Measurements from ENCODE around the gene PTPN12.
A peak's percentile ranks its signal among the peaks of the same experiment; 100 is the strongest.
"Not testable (repeated sequence)": the region's sequence is repeated elsewhere in the genome, so short reads cannot be mapped to it uniquely, and the experiment has no call there.

Gene PTPN12

GRCh38 chr7:77538281-77539212 lies 1.5 kb downstream of the PTPN12 start:
- DNase-seq (ENCODE audit: low spot score) = peak; percentile 74

- no peak for DNase-seq (ENCODE audit: low spot score)
Observed at GRCh38 chr7:77540402-77540822, 3.3 kb downstream of the PTPN12 start.

GRCh38 chr7:77540993-77541392 lies 3.9 kb downstream of the PTPN12 start:
- DNase-seq (ENCODE audit: low spot score) = not testable (repeated sequence)

GRCh38 chr7:77542409-77542808 lies 5.3 kb downstream of the PTPN12 start:
- DNase-seq (ENCODE audit: low spot score) = no peak

GRCh38 chr7:77542895-77543294 lies 5.8 kb downstream of the PTPN12 start:
- no peak for DNase-seq (ENCODE audit: low spot score)

- DNase-seq (ENCODE audit: low spot score) = no peak
Observed at GRCh38 chr7:77543910-77544309, 6.8 kb downstream of the PTPN12 start.

DNA sequence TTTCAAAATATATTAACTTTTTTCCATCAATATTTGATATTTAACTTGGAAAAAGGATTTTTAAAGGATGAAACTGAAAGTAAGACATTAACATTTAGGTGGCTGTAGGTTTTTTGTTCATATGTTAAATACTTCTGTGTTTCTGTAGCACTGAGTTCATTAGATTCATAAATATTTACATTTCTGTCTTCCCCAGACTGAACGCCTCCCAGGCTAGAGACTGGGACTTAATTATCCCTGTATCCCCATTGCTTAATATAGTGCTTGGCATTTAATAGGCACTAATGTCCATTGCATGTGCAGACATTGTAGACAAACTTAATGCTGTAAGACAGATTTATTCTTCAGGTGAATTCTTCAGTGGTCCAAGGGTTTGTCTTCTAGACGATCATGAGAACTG lies 7.4 kb downstream of the PTPN12 start:
- no peak for DNase-seq (ENCODE audit: low spot score)

DNA sequence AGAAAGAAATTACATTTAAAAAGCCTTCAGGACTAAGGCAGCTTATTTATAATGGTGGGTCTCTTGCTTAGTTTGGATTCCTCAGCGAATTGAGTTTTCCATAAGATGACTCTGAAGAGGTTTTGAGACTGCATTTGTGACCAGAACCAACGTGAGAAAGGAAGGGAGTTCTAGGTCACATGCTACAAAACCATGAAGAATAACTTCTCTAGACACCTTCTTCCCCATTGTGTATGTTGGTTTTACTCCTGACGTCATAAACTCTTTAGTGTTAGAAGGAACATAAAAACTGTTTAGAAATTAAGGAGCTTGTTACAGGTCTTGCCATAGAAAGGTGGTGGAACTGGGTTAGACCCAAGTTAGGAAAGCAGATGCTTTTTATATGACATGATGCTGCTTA lies 11.1 kb downstream of the PTPN12 start:
- no peak for DNase-seq (ENCODE audit: low spot score)

GRCh38 chr7:77549106-77549870 lies 12.2 kb downstream of the PTPN12 start:
- no peak for DNase-seq (ENCODE audit: low spot score)

DNA sequence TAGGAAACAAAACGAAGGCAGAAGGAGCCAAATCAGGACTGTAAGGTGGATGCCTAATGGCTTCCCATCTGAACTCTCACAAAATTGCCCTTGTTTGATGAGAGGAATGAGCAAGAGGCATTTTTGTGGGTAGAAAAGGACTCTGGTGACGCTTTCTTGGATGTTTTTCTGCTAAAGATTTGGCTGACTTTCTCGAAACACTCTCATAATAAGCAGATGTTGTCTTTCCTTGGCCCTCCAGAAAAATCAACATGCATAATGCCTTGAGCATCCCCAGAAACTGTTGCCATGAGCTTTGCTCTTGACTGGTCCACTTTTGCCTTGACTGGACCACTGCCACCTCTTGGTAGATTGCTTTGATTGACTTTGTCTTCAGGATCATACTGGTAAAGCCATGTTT lies 13.5 kb downstream of the PTPN12 start:
- no peak for DNase-seq (ENCODE audit: low spot score)

DNA sequence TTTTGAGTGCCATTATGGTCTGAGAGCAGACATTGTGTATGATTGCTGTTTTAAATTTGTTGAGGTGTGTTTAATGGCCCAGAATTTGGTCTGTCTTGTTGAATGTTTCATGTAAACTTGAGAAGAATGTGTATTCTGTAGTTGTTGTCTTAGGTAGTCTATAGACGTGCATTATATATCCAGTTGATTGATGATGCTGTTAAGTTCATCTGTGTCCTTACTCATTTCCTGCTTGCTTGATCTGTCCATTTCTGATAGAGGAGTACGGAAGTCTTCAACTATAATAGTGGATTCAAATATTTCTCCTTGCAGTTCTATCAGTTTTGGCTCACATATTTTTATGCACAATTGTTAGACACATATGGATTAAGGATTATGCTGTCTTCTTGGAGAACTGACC lies 16.0 kb downstream of the PTPN12 start:
- DNase-seq (ENCODE audit: low spot score) = no peak

DNA sequence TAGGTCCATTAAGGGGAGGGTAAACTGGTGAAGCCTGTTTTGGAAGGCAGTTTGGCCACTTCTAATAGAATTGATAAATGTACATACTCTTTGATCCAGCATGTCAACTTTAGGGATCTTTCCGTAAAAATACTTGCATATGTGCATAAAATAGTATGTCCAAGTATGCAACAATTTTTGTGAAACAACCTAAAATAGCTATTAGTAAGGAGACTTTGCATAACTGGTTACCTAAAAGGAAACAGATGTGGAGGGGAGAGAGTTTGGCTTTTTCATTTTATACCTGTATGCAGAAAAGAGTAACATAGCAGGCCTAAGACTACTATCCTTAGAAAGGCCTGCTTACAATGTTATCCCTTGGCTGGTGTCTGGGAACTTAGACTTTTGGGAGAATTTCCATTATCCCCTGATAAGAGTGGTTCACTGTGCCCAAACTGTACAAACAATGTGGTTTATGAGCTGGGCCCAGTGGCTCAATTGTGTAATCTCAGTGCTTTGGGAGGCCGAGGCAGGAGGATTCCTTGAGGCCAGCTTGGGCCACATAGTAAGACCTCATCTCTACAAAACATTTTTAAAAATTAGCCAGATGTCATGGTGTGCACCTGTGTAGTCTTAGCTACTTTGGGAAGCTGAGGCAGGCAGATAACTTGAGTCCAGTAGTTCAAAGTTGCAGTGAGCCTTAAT lies 21.3 kb downstream of the PTPN12 start:
- DNase-seq (ENCODE audit: low spot score) = no peak

DNA sequence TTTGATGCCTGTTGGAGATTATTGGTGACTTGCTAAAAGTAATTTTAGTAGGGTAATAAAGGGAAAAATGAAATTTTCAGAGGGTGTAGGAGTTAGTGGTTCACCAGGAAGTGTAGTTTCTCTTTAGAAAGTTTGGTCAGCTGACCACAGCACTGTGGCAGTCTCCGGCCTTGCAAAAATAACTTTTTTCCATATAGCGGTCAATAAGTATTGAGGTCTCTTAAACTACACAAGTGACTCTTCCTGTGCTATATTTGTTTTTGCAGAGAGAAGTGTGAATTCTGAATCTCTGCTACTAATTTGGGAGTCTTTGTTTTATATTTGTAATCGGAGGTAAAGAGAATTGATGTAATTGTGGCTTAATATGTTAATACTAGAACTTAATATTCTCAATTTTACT lies 24.3 kb downstream of the PTPN12 start:
- no peak for DNase-seq (ENCODE audit: low spot score)

DNA sequence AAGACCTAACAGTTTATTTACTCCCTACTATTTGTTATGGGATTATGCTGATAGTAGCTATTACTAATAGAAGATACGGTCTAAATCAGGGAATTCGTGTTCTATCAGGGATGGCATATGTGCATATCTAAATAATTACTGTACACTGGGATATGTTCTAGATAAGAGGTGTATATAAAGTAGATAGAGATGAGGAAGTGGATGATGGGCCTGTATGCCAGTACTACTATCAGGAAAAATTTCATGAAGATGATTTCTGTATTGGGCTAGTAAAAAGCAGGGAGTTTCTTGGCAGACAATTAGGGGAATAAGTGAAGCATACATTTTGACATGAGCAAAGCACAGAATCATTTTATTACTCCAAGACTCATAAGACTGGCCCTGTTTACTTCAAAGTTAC lies 26.2 kb downstream of the PTPN12 start:
- no peak for DNase-seq (ENCODE audit: low spot score)

DNA sequence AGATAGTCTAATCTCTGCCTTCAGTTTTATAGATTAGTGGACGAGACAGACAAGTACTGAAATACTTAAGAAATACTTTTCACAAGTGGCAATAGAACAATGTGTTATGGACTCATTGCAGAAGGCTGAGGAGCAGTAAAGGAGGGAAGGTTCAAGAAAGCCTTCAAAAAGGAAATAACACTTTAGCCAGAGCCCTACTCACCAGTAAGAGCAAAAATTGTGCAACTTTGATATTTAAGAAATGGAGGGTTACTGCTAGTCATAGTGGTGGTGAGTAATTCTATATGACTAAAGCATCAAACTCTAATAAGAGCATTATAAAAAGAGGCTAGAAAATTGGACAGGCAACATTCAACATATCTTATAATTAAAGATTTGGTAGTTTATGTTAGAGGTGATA lies 28.8 kb downstream of the PTPN12 start:
- no peak for DNase-seq (ENCODE audit: low spot score)

GRCh38 chr7:77566421-77566820 lies 29.3 kb downstream of the PTPN12 start:
- no peak for DNase-seq (ENCODE audit: low spot score)

DNA sequence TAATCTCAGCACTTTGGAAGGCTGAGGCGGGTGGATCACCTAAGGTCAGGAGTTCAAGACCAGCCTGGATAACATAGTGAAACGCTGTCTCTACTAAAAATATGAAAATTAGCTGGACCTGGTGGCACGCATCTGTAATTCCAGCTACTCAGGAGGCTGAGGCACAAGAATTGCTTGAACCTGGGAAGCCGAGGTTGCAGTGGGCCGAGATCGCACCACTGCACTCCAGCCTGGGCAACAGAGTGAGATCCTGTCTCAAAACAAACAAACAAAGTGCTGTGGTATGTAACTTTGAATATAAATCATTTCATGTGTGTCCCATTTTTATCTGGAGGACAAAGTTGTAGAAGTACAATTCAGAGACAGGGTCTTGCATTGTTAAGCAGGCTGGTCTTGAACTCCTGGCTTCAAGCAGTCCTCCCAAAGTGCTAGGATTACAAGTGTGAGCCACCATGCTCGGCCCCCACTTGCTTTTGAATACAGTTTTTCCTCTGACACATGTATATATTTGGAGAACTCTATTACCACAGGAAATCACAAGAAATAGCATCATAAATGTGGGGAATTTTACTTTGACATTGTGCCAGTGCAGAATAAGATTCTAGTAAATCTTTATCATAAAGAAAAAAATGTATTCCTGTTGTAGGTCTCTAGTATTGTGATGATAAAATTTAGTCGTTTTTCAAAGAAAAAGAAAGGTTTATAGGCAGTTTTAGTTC lies 32.6 kb downstream of the PTPN12 start:
- DNase-seq (ENCODE audit: low spot score) = no peak

DNA sequence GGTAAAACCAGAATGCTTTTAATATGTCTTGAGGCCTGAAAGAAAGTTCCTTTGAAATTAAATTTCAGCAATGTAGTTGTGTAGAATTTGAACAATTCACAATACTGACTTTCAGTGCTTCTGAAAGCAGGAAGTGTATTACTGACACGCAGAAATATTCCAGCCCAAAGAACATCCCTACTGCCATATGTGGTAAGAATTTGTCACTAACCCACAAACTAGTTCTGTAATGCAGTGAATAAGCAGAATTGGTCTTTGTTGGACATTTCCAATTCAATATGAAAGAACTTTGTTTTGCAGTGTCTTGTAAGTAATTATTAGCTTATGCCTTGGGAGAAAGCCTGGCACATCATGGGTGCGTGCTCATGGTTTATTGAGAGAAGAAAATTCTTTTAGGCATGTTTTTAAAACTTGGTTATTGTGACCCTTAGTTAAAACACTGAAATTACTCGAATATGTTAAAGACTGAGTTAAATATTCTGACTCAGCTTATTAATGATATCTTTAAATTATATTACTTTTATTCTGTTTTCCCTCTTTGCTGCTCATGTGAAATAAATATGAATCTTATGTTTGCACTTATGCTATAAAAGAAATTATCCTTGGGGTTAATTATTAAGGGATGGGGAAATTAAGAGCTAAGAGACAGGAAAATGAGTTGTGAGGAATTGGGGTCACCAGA lies 33.4 kb downstream of the PTPN12 start:
- DNase-seq (ENCODE audit: low spot score) = no peak

DNA sequence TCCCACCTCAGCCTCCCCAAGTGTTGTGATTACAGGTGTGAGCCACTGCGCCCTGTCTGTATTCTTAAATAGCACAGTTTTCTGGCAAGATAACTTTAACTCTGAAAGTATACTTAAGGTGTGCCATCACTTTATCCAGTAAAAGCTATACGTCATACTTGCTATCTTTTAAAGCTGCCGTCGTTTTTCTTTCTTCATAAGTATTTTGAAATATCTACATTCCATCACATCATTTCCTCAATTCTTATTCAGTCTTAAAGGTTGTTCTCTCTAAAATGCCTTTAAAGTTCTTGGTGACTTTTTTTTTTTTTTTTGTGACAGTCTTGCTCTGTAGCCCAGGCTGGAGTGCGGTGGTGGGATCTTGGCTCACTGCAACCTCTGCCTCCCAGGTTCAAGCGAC lies 34.7 kb downstream of the PTPN12 start:
- DNase-seq (ENCODE audit: low spot score) = no peak

- no peak for DNase-seq (ENCODE audit: low spot score)
Observed at GRCh38 chr7:77575187-77575586, 38.1 kb downstream of the PTPN12 start.

GRCh38 chr7:77576856-77577255 lies 39.8 kb downstream of the PTPN12 start:
- DNase-seq (ENCODE audit: low spot score) = no peak

Data from iPS-NIHi11 (cell line).